RWPE2 (cell line): ENCODE measurements around the gene L3MBTL4.

Experiments
- ATAC-seq: fragments of 200-7000 bp; cut with Tn5 transposase; 3 replicates; pipeline ENCODE4 v1.9.1; 2021; ENCODE audit warnings: low read depth
- DNase-seq: peaks from one replicate; pipeline ENCODE4 v3.0.0-alpha.2; 2020; ENCODE audit warnings: low spot score
- H3K27ac ChIP-seq: fragments of 450-650 bp; 2 replicates; pipeline ENCODE4 v1.5.1; 2017; ENCODE audit warnings: mild to moderate bottlenecking; ENCODE audit not compliant: poor library complexity, severe bottlenecking
- H3K27me3 ChIP-seq: fragments of 250-450 bp; sonication (Bioruptor Pico); 2 replicates; pipeline ENCODE4 v1.5.1; 2021; ENCODE audit warnings: mild to moderate bottlenecking, moderate library complexity; ENCODE audit not compliant: insufficient read depth, poor library complexity, severe bottlenecking
- H3K36me3 ChIP-seq: fragments of 250-450 bp; sonication (Bioruptor Pico); 2 replicates; pipeline ENCODE4 v1.5.1; 2020; ENCODE audit warnings: low read depth, mild to moderate bottlenecking, moderate library complexity
- H3K4me1 ChIP-seq: fragments of 250-450 bp; sonication (Bioruptor Pico); 2 replicates; pipeline ENCODE4 v1.5.1; 2021; ENCODE audit warnings: mild to moderate bottlenecking, moderate library complexity; ENCODE audit not compliant: insufficient read depth, poor library complexity, severe bottlenecking
- H3K4me3 ChIP-seq: fragments of 250-450 bp; sonication (Bioruptor Pico); 2 replicates; pipeline ENCODE4 v1.5.1; 2021; ENCODE audit warnings: mild to moderate bottlenecking, moderate library complexity; ENCODE audit not compliant: severe bottlenecking
- H3K9me3 ChIP-seq: fragments of 250-450 bp; sonication (Bioruptor Pico); 2 replicates; pipeline ENCODE4 v1.5.1; 2021; ENCODE audit warnings: mild to moderate bottlenecking, moderate library complexity; ENCODE audit not compliant: severe bottlenecking
- TF ChIP-seq, protein P1 (sequence below): fragments of 450-650 bp; IDR thresholded peaks from one replicate; pipeline ENCODE4 v1.5.1; 2017; ENCODE audit warnings: mild to moderate bottlenecking, moderate library complexity; ENCODE audit not compliant: poor library complexity, severe bottlenecking

Gene L3MBTL4

DNA sequence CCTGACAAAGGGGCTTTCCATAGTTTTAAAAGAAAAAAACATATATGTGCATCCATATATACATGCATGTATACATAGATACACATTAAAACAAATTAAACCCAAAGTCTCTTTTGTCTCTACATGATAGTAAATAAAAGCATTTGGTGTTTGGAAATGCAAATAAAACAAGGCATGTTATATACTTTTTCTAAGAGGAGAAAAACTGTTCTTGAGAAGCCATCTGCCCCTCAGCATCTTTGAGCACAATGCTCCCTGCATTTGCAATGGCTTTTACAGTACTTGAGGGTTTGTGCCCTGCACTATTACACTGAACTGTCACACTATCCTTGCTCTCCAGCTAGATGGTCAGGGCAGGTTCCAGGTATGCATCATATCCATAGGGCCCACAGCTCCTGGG, 210.2 kb downstream of the L3MBTL4 start:
- Histone ChIP-seq H3K36me3 (no peaks in the 10 kb centered on the region), H3K27me3 (no peaks in the 10 kb centered on the region), H3K9me3 (no peaks in the 10 kb centered on the region), H3K27ac (no peak overlapping the region), H3K4me1 (no peaks in the 10 kb centered on the region), H3K4me3 (no peak overlapping the region)
- TF ChIP-seq, protein P1, sequence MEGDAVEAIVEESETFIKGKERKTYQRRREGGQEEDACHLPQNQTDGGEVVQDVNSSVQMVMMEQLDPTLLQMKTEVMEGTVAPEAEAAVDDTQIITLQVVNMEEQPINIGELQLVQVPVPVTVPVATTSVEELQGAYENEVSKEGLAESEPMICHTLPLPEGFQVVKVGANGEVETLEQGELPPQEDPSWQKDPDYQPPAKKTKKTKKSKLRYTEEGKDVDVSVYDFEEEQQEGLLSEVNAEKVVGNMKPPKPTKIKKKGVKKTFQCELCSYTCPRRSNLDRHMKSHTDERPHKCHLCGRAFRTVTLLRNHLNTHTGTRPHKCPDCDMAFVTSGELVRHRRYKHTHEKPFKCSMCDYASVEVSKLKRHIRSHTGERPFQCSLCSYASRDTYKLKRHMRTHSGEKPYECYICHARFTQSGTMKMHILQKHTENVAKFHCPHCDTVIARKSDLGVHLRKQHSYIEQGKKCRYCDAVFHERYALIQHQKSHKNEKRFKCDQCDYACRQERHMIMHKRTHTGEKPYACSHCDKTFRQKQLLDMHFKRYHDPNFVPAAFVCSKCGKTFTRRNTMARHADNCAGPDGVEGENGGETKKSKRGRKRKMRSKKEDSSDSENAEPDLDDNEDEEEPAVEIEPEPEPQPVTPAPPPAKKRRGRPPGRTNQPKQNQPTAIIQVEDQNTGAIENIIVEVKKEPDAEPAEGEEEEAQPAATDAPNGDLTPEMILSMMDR = no peak
- no peak for ATAC-seq
- no peak for DNase-seq

DNA sequence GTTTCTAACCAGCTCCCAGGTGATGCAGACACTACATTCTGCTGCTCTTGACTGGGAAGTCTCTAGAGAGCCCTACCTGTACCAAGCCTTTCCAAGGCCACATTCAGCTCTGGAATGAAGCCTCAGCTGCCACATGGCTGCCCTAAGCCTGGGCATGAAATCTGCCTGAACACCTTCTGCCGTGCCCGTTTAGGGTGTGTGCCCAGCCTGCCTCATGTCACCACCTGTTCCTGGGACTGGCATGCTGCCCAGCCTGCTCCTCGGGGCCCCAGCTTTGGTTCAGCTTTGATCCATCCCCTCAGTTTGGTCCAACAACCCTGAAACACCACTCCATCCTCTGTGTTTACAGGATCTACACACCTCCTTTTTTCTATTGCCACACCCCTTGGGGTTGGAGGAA, 210.9 kb downstream of the L3MBTL4 start:
- Histone ChIP-seq H3K4me3 (no peak overlapping the region), H3K27me3 (no peaks in the 10 kb centered on the region), H3K9me3 (no peaks in the 10 kb centered on the region), H3K4me1 (no peaks in the 10 kb centered on the region), H3K36me3 (no peaks in the 10 kb centered on the region), H3K27ac (no peak overlapping the region)
- ATAC-seq = no peak
- DNase-seq = no peak
- TF ChIP-seq, protein P1 = no peak

- no peak for DNase-seq
- TF ChIP-seq, protein P1 = no peak
- Histone ChIP-seq H3K27me3 (no peaks in the 10 kb centered on the region), H3K36me3 (no peaks in the 10 kb centered on the region), H3K4me1 (no peaks in the 10 kb centered on the region), H3K27ac (no peak overlapping the region), H3K4me3 (no peak overlapping the region), H3K9me3 (peaks cover 2% of the 10 kb centered on the region)
- ATAC-seq = no peak
Observed at GRCh38 chr18:6202861-6203260, 211.8 kb downstream of the L3MBTL4 start.

DNA sequence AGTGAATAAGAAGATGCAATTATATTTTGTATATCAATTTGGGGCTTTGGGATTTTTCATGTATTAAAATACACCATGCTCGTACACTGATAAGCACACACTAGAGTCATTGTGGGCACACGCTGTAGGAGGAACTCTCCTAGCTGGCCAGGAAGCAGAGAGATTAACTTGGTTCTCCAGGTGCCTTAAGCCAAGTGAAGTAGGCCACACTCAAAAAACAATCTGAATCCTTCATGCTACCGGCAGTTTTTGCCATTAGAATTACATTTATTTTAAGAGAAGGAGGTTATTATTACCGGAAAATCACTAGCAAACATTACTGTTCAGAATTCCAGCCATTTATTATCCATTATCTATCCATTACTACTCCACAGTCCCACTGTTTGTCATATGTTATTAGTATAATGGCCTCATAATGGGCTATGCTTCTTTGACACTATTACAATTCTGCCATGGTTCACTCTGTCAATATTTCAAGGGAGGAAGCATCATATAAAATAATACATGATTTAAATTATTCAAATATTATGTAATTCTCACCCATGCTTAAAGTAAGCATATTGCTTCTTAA, 214.4 kb downstream of the L3MBTL4 start:
- Histone ChIP-seq H3K36me3 (no peaks in the 10 kb centered on the region), H3K9me3 (peaks cover 2% of the 10 kb centered on the region), H3K27me3 (no peaks in the 10 kb centered on the region), H3K4me3 (no peak overlapping the region), H3K27ac (no peak overlapping the region), H3K4me1 (no peaks in the 10 kb centered on the region)
- ATAC-seq (no peak), DNase-seq (no peak)
- TF ChIP-seq, protein P1 = no peak

DNA sequence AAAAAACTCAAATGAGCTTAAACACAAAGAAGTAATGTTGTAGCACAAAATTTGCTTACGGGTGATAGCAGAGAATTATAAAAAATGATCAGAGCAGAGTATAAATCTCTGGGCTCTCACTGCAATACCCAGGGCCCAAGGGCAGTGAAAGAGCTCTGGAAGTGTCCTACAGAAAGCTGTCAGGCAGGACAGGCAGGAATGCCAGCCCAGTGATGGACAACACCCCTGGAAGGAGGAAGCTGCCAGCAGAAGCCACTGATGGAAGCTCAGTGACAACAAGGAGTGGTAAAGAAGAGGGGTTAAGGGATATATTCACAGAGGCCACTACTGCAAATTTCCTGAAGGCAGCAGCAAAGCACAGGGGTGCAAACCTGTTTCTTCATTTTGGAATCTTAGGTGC, 214.9 kb downstream of the L3MBTL4 start:
- Histone ChIP-seq H3K9me3 (peaks cover 2% of the 10 kb centered on the region), H3K27ac (no peak overlapping the region), H3K4me3 (no peak overlapping the region), H3K27me3 (no peaks in the 10 kb centered on the region), H3K4me1 (no peaks in the 10 kb centered on the region), H3K36me3 (no peaks in the 10 kb centered on the region)
- TF ChIP-seq, protein P1 = no peak
- DNase-seq (no peak), ATAC-seq (no peak)
